Retina (tissue), 1 donor: Measurements from ENCODE around the gene SCARF1.

Experiments used
- DNase-seq: peaks from one replicate; pipeline ENCODE4 v3.0.0-alpha.2; 2016

Gene SCARF1

GRCh38 chr17:1592751-1593629, 52.5 kb downstream of the SCARF1 start:
- DNase-seq: no peak

- no peak for DNase-seq
Observed at GRCh38 chr17:1591474-1592090, 54.0 kb downstream of the SCARF1 start.

- DNase-seq: no peak
Observed at GRCh38 chr17:1590747-1591473, 54.6 kb downstream of the SCARF1 start.

DNA sequence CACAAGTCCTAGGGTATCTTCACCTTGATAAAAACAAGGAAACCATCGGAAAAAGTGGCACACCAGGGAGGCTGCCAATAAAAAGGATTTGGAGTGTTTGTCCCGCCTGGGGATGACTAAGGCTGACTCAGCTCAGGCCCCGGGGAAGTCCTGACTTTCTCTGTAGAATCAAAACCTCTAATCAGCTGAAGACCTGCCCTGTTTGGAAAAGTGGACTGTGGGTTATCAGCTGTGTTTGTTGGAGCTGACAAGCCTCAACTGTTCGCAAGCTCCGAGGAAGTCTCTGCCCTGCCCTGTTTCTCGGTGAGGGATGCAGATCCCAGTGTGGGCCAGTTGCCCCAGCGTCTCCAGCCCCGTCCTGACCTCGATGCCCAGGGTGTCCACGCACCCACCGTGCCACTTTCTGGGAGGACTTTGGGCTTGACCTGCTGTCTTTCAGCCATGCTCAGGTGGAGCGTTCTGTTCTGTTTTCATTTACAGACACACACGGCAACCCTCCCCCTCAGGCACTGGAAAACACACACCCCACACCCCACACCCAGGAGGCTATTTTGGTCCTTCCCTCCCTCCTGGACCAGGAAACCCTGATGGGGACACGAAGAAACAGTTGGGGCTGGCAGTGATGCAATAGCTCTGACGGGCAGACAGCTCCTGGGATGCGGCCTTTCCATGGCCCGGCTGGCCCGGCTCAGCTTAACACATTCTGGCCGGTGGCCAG, 55.3 kb downstream of the SCARF1 start:
- DNase-seq: no peak

- no peak for DNase-seq
Observed at GRCh38 chr17:1588821-1589585, 56.5 kb downstream of the SCARF1 start.

GRCh38 chr17:1584167-1584566, 61.4 kb downstream of the SCARF1 start:
- no peak for DNase-seq
